Colonic mucosa (tissue), 4 donors: ENCODE results near the gene FABP1. TPM values are rescaled to one million over a fixed set of nuclear protein-coding genes. Genes with fewer than 3 reads are reported as not detected.

Source experiments
- DNase-seq: peaks from one replicate; pipeline ENCODE4 v3.0.0-alpha.2; 2020
- H3K27ac ChIP-seq: fragments of 200-600 bp; one replicate; pipeline ENCODE4 v1.8.0; 2021
- H3K27me3 ChIP-seq: fragments of 200-600 bp; one replicate; pipeline ENCODE4 v1.8.0; 2021
- H3K36me3 ChIP-seq: fragments of 200-600 bp; one replicate; pipeline ENCODE4 v1.8.0; 2021
- H3K4me1 ChIP-seq: fragments of 200-600 bp; one replicate; pipeline ENCODE4 v1.8.0; 2021; ENCODE audit warnings: mild to moderate bottlenecking
- H3K4me3 ChIP-seq: fragments of 200-600 bp; one replicate; pipeline ENCODE4 v1.8.0; 2021
- H3K9ac ChIP-seq, 2 donors: one replicate each; pipeline ENCODE4 v1.7.0; 2013; ENCODE audit warnings: control low read depth in 2 of 2, low read depth in 2 of 2, low read length in 2 of 2
- H3K9me3 ChIP-seq: fragments of 200-600 bp; one replicate; pipeline ENCODE4 v1.8.0; 2021
- CTCF ChIP-seq: fragments of 200-600 bp; IDR thresholded peaks from one replicate; pipeline ENCODE4 v1.8.0; 2022; ENCODE audit warnings: antibody characterized with exemption, mild to moderate bottlenecking
- intact Hi-C: fragments of 100-400 bp; cut with DNase I; formaldehyde crosslinking; loops from one replicate; pipeline ENCODE4 v1.14.1; 2022
- total RNA-seq, 2 donors: library from RNA; stranded (reverse); fragmentation: NEBNext Ultra II Directional in 1 of 2; extraction: Animal tissue kit (Norgen Biotek cat#: 25700) in 1 of 2; gene quantifications; one replicate each; pipeline ENCODE4 v1.2.1, GENCODE V29; 2021
- donor health status: healthy.
- donor health status: DM: no; HTN: no; CAD: no.
- donor health status: DM: no; HTN: no; CAD: no.

FABP1 gene
- total RNA-seq, result 1,000 to 10,000 TPM; 2,582 to 2,822 TPM

- no peaks in the 10 kb centered on the region for H3K27me3 ChIP-seq
- no peaks in the 10 kb centered on the region for H3K9me3 ChIP-seq
- peak within 1 kb of the TSS; percentile 67 for H3K27ac ChIP-seq
- H3K4me1 ChIP-seq, result peaks cover 11% of the 10 kb centered on the region
- no peaks in the 10 kb centered on the region for H3K36me3 ChIP-seq
- intact Hi-C loops, result no loop called here
- DNase-seq, result peak; percentile 72
- H3K4me3 ChIP-seq, result peak within 1 kb of the TSS; percentile 38
- H3K9ac ChIP-seq, result peak within 1 kb of the TSS; percentile 66 to 94
- no peak for TF ChIP-seq CTCF
Measured at GRCh38 chr2:88127888-88128653, at the start of gene FABP1. Gene FABP1, minus strand, starts transcription at chr2:88128062. Its CDS starts 45 bp downstream, at chr2:88128017.

GRCh38 chr2:88177556-88177955 lies 49.7 kb upstream of the FABP1 start:
- TF ChIP-seq CTCF, result no peak
- no peaks in the 10 kb centered on the region for H3K9me3 ChIP-seq
- H3K27me3 ChIP-seq, result no peaks in the 10 kb centered on the region
- H3K27ac ChIP-seq, result no peak overlapping the region
- no peaks in the 10 kb centered on the region for H3K36me3 ChIP-seq
- no peak for DNase-seq
- no peak overlapping the region for H3K4me3 ChIP-seq
- intact Hi-C loops, result no loop called here
- H3K4me1 ChIP-seq, result no peaks in the 10 kb centered on the region
- no peak overlapping the region for H3K9ac ChIP-seq

- intact Hi-C loops, result no loop called here
Measured at GRCh38 chr2:88176352-88176984, 48.6 kb upstream of the FABP1 start.

GRCh38 chr2:88172882-88173281 lies 45.0 kb upstream of the FABP1 start:
- H3K9me3 ChIP-seq, result no peaks in the 10 kb centered on the region
- intact Hi-C loops, result no loop called here
- no peaks in the 10 kb centered on the region for H3K27me3 ChIP-seq
- no peak for TF ChIP-seq CTCF
- no peaks in the 10 kb centered on the region for H3K36me3 ChIP-seq
- H3K27ac ChIP-seq, result no peak overlapping the region
- H3K9ac ChIP-seq, result no peak overlapping the region
- H3K4me3 ChIP-seq, result no peak overlapping the region
- H3K4me1 ChIP-seq, result no peaks in the 10 kb centered on the region
- DNase-seq, result no peak

More at GRCh38 chr2:88176352-88176984, 48.6 kb upstream of the FABP1 start:
- TF ChIP-seq CTCF, result no peak
- Histone ChIP-seq H3K9ac (no peak overlapping the region), H3K27ac (no peak overlapping the region), H3K4me1 (no peaks in the 10 kb centered on the region), H3K27me3 (no peaks in the 10 kb centered on the region), H3K36me3 (no peaks in the 10 kb centered on the region), H3K9me3 (no peaks in the 10 kb centered on the region), H3K4me3 (no peak overlapping the region)
- DNase-seq, result no peak

GRCh38 chr2:88171966-88172365 lies 44.1 kb upstream of the FABP1 start:
- no peaks in the 10 kb centered on the region for H3K9me3 ChIP-seq
- no peaks in the 10 kb centered on the region for H3K4me1 ChIP-seq
- H3K9ac ChIP-seq, result no peak overlapping the region
- H3K27ac ChIP-seq, result no peak overlapping the region
- intact Hi-C loops, result no loop called here
- no peak for DNase-seq
- H3K4me3 ChIP-seq, result no peak overlapping the region
- TF ChIP-seq CTCF, result no peak
- H3K27me3 ChIP-seq, result no peaks in the 10 kb centered on the region
- no peaks in the 10 kb centered on the region for H3K36me3 ChIP-seq
